GM19035 (cell line): ENCODE measurements around the gene OLFM2.
"Not testable (repeated sequence)": the region's sequence is repeated elsewhere in the genome, so short reads cannot be mapped to it uniquely, and the experiment has no call there.

Experiments
- ATAC-seq: cut with Tn5 transposase; IDR thresholded peaks from one replicate; pipeline ENCODE4 v1.9.1; 2021; ENCODE audit not compliant: unreplicated experiment

The OLFM2 gene

DNA sequence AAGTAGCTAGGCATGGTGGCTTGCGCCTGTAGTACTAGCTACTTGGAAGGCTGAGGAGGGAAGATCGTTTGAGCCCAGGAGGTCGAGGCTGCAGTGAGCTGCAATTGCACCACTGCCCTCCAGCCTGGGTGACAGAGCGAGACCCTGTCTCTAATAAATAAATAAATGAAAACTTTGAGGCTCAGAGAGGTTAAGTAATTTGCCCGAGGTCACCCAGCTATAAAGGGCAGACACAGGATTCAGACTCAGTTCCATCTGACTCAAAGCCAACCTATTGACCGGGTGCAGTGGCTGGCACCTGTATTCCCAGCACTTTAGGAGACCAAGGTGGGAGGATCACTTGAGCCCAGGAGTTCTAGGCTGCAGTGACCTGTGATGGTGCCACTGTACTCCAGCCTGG is 7.4 kb upstream of the OLFM2 start:
- no peak for ATAC-seq

DNA sequence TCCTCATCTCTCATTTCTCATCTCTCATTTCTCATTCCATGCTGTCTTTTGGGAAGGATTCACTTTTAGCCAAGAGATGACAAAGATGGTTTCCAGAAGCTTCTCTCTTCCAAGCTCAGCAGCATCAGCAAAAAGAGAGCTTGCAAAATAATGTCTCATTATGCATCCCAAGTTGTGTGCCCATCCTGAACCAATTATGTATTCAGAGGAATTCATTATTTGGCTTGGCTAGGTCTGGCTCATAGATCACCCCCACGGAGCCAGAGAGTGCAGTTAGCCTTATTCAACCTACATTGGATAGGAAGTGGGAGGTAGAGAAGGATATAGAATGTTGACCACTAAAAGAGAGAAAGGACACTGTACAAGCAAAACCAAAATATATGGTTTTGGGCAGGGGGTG is 5.4 kb upstream of the OLFM2 start:
- no peak for ATAC-seq

DNA sequence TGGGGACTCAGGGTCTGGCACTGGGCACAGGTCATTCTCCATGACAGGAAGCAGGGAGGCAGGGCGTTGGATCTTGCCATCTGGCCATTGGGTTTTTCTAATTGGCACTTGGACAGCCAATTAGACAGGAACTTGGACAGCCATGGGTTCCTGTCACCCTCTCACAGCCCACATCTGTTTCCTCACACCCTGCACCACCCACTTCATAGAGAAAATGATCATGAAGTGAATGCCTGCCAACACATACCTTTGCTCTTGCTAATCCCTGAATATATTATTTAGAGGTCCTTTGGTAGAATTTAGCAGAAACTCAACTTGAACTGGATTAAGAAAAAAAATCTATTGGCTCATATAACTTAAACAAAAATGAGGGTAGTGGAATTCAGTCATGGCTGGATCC is 4.9 kb upstream of the OLFM2 start:
- no peak for ATAC-seq

DNA sequence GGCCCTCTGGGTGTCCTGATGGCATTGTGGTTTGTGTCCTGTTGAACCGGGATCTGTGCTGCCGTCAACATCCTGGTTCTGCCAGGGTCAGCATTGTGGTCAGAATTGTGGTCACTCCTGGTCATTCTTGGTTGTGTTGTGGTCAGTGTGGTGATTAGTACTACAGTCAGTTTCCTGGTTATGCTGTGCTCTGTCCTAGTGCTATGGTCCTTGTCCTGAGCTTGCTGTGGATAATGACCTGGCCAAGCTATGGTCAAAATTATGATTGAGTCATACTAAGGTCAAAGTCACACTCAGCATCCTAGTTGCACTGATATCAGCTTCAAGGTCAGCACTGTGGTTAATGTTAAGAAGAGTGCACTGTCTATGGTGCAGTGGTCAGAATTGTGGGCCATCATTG is 4.5 kb upstream of the OLFM2 start:
- ATAC-seq = no peak

DNA sequence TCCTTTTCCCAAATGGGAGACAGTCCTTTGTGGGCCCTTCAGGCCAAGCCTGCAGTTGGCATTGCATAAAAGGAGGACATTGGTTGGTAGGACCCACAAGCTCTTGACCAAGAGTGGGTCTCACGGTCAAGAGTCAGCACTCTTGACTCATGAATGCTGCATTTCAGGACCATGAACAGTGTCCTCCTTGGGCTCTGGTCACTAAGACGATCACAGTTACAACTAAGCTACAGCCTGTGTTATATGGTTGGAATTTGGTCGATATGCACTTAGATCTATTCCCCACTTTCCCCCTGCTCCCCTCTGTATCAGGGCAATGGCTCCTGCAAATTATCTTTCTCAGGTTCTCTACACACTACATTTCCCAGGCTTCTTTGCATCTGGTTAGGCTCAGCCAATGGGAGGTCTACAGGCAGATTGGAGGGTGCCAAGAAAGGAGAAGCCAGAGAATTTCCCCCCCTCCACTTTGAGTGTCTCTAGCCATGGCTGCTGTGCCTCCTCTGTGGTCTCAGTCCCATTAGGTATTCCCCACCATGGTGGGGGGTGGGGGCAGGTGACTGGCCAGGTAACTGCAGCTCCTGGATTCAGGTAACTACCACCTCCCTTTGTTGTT is 3.1 kb upstream of the OLFM2 start:
- no peak for ATAC-seq

DNA sequence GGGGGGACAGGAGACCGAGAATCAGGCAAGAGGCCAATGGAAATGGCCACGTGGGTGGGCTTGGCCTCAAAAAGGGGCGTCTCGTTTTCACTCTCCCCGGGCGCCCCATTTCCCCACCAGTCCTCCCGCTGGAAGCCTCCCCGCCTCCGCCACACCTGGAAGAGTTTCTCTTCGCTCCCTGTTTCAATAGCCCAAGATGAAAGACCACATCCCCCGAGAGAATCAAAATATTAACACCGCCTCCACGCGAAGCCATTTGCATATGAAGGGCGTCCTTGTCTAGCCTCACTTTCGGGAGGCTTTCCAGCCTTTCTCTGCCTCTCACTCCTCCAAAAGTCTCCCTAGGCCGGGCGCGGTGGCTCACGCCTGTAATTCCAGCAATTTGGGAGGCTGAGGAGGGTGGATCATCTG is 691 bp upstream of the OLFM2 start:
- ATAC-seq = no peak

DNA sequence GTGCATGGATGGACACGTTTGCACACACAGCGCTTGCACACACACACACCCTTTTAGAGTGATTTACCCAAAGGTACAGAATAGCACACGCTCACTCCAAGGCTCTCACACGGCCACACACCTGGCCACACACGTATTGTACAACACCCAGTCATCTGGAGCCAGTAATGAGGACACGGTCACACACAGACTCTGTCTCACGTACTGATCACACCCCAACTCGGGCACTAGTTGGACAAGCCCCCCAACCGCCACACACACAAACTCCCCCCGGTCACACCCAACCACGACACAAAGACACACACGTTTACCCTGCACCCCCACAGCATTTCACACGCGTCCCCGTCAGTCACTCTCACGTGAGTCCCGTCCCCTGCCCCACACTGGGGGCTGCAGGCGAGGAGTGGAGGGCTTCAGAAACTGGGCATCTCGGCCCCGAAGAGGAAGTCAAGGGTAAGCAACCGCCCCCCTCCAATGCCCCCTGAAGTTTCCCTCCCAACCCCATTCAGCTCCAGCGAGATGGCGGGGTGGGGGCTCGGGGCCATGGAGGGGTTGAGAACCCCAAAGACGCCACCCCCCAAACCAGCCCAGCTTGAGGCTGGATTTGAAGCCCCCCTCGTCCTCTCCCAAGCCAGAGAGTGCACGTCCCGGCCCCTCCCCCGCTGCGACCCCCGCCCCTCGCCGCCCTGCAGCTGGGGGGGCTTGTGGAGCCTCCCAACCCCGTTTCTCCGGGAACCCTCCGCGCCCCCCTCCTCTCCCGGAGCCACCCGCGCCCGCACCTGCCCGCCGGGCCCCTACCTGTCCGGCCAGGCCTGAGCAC is 599 bp downstream of the OLFM2 start:
- no peak for ATAC-seq

DNA sequence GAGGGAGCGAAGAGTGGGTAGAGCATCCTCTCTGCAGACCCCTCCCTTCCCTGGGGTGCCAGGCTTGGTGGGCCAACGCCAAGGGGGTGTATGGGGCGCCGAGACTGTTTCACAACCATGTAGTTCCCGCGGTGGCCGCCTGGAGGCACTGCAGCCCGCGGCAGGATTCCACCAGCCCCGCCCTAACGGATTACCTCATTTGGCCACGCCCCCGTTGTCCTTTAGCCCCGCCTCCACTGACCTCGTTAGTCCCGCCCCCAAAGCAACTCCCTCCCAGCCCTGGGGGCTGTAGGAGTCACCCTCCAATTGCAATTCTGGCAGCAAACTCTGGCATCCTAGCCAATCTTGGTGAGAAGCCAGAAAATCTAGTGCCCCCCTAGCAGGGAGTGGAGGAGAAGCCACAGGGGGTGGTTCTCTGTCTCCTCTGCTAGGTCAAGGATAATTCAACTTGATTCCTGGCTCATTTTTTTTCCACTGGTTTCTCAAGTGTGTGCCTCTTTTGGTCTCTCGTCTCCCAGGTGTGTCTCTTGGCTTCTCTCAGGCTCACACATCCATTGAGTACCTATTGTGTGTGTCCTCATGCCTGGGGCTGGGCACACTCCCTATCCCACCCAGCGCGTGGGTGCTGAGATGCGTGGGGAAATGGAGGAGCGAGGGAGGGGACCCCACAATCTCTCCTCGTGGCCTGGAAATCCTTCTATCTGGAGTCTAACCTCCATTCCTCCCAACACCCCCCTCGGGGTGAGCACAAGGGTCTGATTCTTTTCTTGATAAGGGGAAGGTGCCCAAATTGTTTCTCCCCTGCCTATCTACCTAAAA is 2.0 kb downstream of the OLFM2 start:
- no peak for ATAC-seq

DNA sequence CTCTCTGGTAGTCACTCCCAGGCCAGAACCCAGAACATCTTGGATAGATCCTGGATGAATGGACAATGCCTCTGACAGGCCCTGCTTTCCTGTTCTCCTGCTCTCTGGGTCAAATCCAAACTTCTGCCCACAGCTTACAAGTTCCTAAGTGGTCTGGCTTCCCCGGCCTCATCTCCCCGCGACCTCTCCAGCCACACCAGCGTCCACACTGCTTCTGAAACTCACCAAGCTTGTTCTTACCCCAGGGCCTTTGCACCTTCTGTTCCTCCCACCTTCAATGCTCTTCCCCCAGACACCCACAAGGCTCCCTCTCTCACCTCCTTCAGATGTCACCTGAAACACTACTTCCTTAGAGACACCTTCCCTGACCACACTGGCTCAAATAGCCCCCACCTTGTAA is 3.5 kb downstream of the OLFM2 start:
- ATAC-seq = no peak

DNA sequence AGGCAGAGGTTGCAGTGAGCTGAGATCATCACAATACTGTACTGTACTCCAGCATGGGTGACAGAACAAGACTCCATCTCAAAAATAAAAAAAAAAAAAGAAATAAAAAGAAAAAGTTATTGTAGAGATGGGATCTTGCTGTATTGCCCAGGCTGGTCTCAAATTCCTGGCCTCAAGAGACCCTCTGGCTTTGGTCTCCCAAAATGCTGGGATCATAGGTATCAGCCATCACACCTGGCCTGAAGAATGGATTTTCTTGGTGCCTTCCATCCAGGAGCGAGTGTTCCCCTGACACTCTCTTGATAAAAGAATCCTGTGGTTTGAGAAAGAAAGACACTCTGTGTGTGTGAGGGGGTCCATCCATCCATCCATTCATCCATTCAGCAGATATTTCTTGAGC is 4.7 kb downstream of the OLFM2 start:
- ATAC-seq = no peak

DNA sequence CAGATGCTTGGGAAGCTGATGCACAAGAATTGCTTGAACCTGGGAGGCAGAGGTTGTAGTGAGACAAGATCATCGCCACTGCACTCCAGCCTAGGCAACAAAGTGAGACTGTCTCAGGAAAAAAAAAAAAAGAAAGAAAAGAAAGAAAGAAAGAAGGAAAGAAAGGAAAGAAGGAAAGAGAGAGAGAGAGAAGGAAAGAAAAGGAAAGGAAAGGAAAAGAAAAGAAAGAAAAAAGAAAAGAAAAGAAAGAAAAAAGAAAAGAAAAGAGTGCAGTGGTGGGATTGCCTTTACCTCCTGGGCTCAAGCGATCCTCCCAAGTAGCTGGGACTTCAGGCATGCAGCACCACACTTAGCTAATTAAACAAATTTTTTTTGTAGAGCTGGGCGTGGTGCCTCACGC is 12.9 kb downstream of the OLFM2 start:
- no peak for ATAC-seq

DNA sequence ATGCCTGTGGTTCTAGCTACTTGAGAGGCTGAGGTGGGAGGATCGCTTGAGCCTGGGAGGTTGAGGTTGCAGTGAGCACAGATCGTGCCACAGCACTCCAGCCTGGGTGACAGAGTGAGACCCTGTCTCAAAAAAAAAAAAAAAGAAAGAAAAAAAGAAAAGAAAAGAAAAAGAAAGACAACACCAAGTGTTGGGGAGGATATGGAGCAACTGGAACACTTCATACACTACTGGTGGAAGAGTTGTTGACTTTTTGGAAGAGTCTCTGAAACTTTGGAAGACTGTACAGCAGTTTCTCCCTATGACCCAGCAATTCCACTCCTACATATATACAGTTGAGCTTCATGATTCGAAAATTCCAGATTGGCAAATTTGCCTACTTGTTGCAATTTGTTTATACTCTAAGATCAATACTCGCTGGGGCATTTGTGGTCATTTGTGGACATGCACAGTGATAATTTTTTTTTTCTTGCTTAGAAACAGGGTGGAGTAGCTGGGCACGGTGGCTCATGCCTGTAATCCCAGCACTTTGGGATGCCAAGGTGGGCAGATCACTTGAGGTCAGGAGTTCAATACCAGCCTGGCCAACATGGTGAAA is 13.4 kb downstream of the OLFM2 start:
- ATAC-seq = not testable (repeated sequence)

DNA sequence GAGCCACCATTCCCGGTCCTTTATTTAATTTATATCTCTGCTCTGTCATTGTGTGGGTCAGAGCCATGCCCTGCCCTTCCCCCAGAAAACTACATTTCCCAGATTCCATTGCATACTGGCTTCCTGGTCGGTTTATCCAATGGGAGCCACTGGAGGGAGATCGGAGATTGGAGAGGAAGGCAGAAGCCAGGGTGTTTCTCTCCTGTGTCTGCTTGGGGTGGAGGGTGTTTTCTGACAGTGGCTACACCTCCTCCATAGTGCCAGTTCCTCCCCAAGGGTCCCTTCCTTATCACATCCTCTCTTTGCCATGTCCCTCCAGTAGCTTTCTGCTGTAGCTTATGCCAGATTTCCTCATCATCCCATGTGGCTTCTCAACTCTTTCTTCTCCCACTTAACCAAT is 19.0 kb downstream of the OLFM2 start:
- no peak for ATAC-seq

DNA sequence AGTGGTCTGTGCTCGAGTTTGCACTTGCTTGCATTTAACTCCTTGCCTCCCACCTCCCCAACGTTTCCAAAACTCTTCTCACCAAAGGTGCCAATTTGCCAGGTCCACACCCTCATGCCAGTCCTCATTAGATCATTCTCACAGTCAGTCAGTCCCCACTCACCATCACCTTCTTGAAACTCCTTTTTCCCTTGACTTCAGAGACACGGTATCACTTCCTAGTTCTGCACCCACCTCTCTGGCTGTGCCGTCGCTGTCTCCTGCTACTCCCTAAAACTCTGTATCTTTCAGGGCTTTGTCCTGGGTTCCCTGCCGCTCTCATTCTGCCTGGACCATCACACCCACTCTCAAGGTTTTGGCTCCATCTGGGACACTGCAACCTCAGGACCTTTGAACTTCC is 19.6 kb downstream of the OLFM2 start:
- ATAC-seq = no peak

DNA sequence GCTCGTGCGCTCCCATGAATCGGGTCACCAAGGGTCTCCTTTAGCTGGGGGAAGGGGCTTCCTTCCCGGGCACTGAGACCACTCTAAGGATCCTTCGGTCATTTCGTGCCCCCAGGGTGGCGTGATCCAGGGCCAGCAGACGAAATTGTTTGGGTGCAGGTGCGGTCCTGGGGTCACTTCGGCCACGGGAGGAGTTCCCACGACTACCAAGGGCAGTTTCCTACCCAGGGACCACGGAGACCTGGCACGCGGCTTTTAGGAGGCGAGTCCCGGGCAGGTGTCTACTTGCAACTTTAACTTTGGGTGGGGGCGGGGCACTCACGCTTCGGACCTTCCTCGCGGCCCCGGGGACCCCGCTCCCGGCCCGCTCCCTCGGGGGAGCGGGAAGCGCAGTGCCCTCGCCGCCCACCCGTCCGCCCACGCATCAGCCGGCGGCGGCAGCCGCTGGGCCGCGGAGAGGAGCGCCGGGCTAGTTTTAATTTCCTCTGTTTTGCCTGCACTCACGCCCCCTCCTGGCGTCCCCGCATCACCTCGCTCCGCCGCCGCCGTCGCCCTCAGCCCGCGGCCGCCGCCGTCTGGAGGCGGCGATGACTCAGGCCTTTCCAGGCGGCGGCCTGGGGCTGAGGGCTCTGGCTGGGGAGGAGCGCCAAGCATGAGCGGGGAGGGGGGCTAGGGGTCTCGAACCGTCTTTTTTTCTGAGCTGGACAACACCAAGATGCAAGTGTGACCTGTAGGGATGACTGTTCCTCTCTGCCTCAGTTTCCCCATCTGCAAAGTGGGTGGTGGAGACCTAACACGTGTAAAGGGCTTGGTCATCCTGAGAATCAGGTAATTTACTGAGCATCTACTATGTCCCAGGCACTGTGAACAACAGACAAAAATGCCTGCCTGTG is 21.8 kb downstream of the OLFM2 start:
- peak; percentile 47 for ATAC-seq

DNA sequence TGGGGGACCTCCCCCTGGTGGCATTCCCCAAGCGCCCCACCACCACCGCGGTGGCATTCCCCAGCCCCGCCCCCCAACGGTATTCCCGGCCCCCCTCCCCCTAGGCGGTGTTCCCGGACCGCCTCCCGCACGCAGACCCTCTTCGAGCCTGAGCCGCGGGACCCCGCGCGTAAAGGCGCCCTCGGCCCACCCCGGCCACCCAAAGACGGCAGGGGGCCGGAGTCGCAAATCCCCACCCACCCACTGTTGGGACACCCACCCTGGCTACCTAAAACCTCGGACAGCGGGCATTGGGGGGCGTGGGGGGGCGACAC is 22.4 kb downstream of the OLFM2 start:
- ATAC-seq = no peak

DNA sequence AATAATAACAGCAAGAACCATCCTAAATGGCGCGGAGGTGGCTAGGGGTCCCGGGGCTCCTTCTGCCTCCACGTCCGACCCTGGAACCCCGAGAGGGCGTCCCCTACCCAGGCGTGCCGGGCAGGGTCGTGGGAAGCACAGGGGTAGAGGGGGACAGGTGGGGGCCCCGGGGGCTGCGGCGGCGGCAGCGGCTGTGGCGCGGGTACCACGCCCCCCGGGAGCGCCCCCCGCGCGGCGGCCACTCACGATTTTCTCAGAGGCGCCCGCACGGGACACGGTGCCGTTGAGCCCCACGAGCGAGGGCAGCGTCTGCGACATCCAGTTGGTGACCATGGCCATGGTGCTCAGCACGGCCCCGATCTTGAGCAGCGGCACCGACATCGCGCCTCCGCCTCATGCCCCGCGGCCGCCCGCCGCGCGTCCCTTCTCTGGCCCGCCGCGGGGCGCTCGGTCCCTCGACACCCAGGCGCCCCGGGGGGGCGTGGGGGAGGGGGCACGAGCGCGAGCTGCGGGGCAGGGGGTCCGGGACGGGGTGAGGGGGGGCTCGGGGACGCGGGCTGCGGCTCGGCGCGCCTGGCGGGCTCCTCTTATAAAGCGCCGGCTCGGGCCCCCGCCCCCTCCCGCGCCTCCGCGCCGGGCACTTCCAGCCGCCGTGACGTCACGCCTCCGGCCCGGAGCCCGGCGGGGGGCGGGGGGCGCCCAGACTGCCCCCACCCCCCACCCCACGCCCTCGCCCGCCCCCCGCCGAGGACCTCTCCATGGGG is 22.9 kb downstream of the OLFM2 start:
- no peak for ATAC-seq

DNA sequence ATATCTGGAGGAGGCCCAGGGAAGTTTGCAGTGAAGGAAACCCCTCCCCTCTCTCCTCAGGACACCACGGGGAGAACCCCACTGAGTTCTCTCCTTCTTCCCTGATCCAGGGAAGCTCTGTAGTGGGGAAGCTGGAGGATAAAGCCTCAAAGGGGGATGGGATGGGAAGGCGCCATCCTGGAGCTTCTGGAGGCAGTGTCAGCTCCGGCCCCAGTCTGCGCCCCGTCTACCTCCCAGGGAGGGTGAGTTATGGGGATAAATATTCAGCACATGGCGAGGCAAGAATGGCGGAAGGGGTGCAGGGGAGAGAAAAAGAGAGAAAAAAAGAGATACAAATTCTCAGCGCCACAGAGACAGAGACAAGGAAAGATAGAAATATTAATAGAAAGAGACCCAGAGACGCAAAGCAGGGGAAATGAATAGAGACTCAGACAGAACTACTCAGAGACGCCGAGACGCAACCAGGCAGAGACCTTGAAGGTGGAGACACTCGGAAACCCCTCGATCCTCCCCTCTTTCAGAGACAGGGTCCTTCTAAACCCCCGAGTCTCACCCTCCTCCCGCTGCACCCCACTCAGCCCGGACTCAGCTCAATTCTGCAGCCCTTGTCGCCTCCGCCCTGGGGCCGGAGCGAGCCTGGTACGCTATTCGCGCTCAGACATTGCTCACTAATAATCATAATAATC is 23.6 kb downstream of the OLFM2 start:
- ATAC-seq = no peak

DNA sequence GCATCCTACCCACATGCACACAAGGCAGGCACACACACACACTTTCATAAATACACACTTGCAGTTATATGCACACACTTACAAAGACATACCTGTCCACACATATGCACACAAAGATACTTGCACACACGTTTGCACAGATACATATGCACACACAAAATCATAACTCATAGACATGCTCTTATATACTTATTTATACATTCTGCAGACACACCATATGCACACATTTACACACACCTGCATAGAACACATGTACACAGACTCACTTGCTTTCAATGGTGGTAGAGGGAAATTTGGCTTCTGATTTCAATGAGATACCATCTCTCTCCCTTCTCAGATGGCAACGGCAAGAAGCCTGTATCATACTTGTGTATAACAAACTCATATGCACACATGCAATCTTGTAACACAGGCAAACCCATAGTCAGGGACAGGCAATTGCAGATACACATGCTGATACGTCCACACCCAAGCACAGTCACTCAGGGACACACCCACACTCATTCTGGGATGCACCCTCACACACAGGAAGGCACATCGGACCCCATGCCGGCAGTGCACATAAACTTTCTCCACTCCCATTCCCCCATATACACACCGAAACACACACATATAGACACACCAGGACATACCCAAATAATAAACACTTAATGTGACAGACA is 24.7 kb downstream of the OLFM2 start:
- ATAC-seq = no peak
